Peyer's patch (tissue), 4 donors: ENCODE data around the gene KDM4C. TPM values are rescaled to one million over a fixed set of nuclear protein-coding genes. Genes with fewer than 3 reads are reported as not detected.

ENCODE experiments used
- DNase-seq, 3 donors: peaks; one replicate each; pipeline ENCODE4 v3.0.0-alpha.2; 2017 to 2019
- H3K27ac ChIP-seq, 4 donors: fragments of 200-600 bp; sonication (generic); one replicate each; pipeline ENCODE4 v1.5.1; 2016 to 2019
- H3K27me3 ChIP-seq, 2 donors: fragments of 200-600 bp; sonication (generic); one replicate each; pipeline ENCODE4 v1.5.1; 2019
- H3K36me3 ChIP-seq, 3 donors: fragments of 200-600 bp; sonication (generic); one replicate each; pipeline ENCODE4 v1.5.1; 2016 to 2019
- H3K4me1 ChIP-seq, 4 donors: fragments of 200-600 bp; sonication (generic); one replicate each; pipeline ENCODE4 v1.5.1; 2016 to 2019
- H3K4me3 ChIP-seq, 4 donors: fragments of 200-600 bp; sonication (generic); 1 replicate in 3 of 4; 2 replicates in 1 of 4; pipeline ENCODE4 v1.5.1; 2016 to 2019; ENCODE audit warnings: mild to moderate bottlenecking in 1 of 4
- H3K9me3 ChIP-seq, 4 donors: fragments of 200-600 bp; sonication (generic); one replicate each; pipeline ENCODE4 v1.5.1; 2016 to 2019; ENCODE audit warnings: mild to moderate bottlenecking in 1 of 4
- CTCF ChIP-seq, 6 experiments: fragments of 450-650 bp in 4 of 6; fragments of 200-600 bp in 2 of 6; sonication (generic) in 1 of 6; IDR thresholded peaks; one replicate each; pipeline ENCODE4 v1.5.1; 2017 to 2019; ENCODE audit warnings: antibody characterized with exemption in 6 of 6, mild to moderate bottlenecking in 3 of 6, moderate library complexity in 1 of 6
- POLR2A ChIP-seq, 2 donors: fragments of 450-650 bp; IDR thresholded peaks; one replicate each; pipeline ENCODE4 v1.5.1; 2017; ENCODE audit warnings: antibody characterized with exemption in 2 of 2, mild to moderate bottlenecking in 2 of 2, moderate library complexity in 2 of 2
- total RNA-seq, 4 donors: library from RNA; depleted of rRNA; stranded (reverse); fragments of >200 nt; gene quantifications; one replicate each; pipeline ENCODE4 v1.1.0, GENCODE V29; 2016

Gene KDM4C
- total RNA-seq, 4 donors from 2014 or later = 90.7 to 125 (median 107) TPM

- no peak overlapping the region for H3K27ac ChIP-seq
- DNase-seq = no peak
- no peaks in the 10 kb centered on the region for H3K36me3 ChIP-seq
- H3K4me1 ChIP-seq = no peaks in the 10 kb centered on the region
- no peaks in the 10 kb centered on the region for H3K9me3 ChIP-seq
- H3K27me3 ChIP-seq = no peaks in the 10 kb centered on the region
- no peak overlapping the region for H3K4me3 ChIP-seq
- TF ChIP-seq POLR2A (IDR thresholded peaks at IDR 0.05) (no peak), CTCF (IDR thresholded peaks at IDR 0.05) (no peak)
Observed at GRCh38 chr9:6880626-6881025, 122.9 kb downstream of the KDM4C start.

- Histone ChIP-seq H3K36me3 (peaks cover 0 to 8% (median 0%) of the 10 kb centered on the region in 3 donors), H3K9me3 (no peaks in the 10 kb centered on the region), H3K27ac (no peak overlapping the region), H3K27me3 (no peaks in the 10 kb centered on the region), H3K4me1 (no peaks in the 10 kb centered on the region), H3K4me3 (no peak overlapping the region)
- no peak for DNase-seq
- no peak for TF ChIP-seq POLR2A (IDR thresholded peaks at IDR 0.05)
- no peak for TF ChIP-seq CTCF (IDR thresholded peaks at IDR 0.05)
Observed at GRCh38 chr9:6884101-6884500, 126.3 kb downstream of the KDM4C start.

GRCh38 chr9:6884990-6885389 is 127.2 kb downstream of the KDM4C start:
- TF ChIP-seq POLR2A (IDR thresholded peaks at IDR 0.05) = no peak
- TF ChIP-seq CTCF (IDR thresholded peaks at IDR 0.05) = no peak

GRCh38 chr9:6887051-6887450 is 129.3 kb downstream of the KDM4C start:
- H3K4me3 ChIP-seq = no peak overlapping the region

More at GRCh38 chr9:6884990-6885389, 127.2 kb downstream of the KDM4C start:
- H3K27ac ChIP-seq = no peak overlapping the region
- no peaks in the 10 kb centered on the region for H3K4me1 ChIP-seq
- peaks cover 0 to 16% (median 0%) of the 10 kb centered on the region in 3 donors for H3K36me3 ChIP-seq
- H3K4me3 ChIP-seq = no peak overlapping the region
- no peak for DNase-seq
- no peaks in the 10 kb centered on the region for H3K27me3 ChIP-seq
- H3K9me3 ChIP-seq = no peaks in the 10 kb centered on the region

GRCh38 chr9:6889868-6890267 is 132.1 kb downstream of the KDM4C start:
- Histone ChIP-seq H3K27me3 (no peaks in the 10 kb centered on the region), H3K27ac (no peak overlapping the region), H3K4me1 (no peaks in the 10 kb centered on the region), H3K9me3 (no peaks in the 10 kb centered on the region), H3K4me3 (no peak overlapping the region), H3K36me3 (peaks cover 0 to 37% (median 0%) of the 10 kb centered on the region in 3 donors)
- no peak for DNase-seq
- TF ChIP-seq POLR2A (IDR thresholded peaks at IDR 0.05) = no peak
- TF ChIP-seq CTCF (IDR thresholded peaks at IDR 0.05) = no peak

More at GRCh38 chr9:6887051-6887450, 129.3 kb downstream of the KDM4C start:
- Histone ChIP-seq H3K4me1 (no peaks in the 10 kb centered on the region), H3K9me3 (no peaks in the 10 kb centered on the region), H3K27me3 (no peaks in the 10 kb centered on the region), H3K27ac (no peak overlapping the region), H3K36me3 (peaks cover 0 to 17% (median 0%) of the 10 kb centered on the region in 3 donors)
- DNase-seq = no peak
- TF ChIP-seq CTCF (IDR thresholded peaks at IDR 0.05) (no peak), POLR2A (IDR thresholded peaks at IDR 0.05) (no peak)
